Inflammatory macrophage (primary cell): ENCODE results near the gene SLC37A2.
A peak's percentile ranks its signal among the peaks of the same experiment; 100 is the strongest.
"Not testable (repeated sequence)": the region's sequence is repeated elsewhere in the genome, so short reads cannot be mapped to it uniquely, and the experiment has no call there.

Experiments used
- DNase-seq, 2 donors: peaks; one replicate each; pipeline ENCODE4 v3.0.0-alpha.2; 2020 to 2022

SLC37A2 gene

GRCh38 chr11:125084761-125085231, 21.7 kb downstream of the SLC37A2 start:
- DNase-seq, result no peak

DNA sequence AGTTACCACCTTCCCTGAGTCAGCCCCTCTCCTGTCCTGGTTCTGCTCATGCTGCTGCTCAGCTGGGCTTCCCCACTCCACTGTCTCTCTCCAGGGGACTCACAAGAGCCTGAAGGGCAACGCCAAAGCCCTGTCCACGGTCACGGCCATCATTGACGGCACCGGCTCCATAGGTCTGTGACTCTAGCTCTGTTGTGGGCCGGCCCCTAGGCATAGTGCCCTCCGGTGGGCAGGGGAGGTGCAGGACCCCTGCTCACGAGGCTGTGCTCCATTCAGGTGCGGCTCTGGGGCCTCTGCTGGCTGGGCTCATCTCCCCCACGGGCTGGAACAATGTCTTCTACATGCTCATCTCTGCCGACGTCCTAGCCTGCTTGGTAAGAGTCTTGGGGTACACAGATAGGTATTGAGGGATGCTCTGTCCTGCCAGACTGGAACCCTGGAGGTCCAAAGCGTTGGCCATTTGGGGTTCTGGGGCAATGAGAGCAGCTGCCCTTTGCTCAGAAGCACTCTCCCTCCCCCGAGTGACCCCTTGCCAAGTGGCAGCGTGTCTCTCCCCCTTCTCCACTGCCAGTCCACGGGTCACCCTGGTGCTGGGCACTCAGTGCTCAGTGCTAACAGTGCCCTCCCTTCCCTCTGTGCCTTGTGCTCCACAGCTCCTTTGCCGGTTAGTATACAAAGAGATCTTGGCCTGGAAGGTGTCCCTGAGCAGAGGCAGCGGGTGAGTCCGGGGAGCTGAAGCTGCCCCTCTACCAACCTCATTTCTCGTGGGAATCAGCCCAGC, 22.4 kb downstream of the SLC37A2 start:
- DNase-seq, result no peak

DNA sequence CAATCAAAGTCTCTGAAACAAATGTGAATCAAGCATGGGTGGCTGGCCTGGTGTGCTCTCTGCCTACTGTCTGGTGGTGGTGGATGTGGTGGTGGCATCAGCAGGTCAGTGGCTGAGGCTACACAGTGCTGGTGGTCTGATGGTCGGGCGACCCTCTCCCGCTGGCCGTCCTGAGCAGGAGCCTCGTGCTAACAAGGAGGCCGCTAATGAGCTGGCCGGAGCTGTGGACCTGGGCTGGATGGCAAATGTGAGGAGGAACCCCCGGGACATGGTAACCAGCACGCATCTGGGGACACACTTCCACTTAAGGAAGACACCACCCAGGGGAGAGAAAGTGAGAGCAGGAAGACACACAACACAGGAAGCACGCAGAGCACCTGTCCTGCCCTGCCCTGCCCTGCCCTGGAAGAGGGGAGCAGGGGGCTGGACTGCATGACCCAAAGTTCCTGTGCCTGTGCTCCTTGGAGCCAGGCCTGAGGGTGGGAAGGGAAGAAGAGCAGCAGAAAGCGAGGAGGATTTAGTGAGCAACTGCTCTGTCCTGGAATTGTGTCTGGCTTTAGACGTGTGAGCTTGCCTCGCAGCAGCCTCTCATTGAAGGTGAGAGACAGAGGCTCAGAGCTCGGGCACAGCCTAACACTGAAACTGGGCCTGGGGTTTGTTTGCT, 23.7 kb downstream of the SLC37A2 start:
- DNase-seq, result no peak

DNA sequence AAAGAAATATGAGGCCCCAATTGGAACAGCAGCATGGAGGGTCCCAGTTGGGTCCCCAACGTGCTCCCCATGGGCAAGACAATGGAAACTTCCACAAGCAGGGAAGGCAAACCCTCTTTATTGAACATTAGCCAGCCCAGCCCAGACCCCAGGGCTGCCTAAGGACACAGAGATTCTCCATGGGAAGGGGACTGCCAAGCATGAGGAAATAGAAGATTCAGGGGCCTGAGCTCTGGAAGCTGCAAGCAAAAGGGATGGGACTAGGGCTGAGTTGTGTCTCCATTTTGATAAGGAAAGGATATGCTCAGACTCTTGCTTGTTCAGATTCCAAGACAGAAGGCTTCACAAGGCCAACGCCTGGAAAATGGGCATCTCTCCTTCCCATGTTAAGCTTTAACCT, 25.0 kb downstream of the SLC37A2 start:
- no peak for DNase-seq

GRCh38 chr11:125088576-125089455, 25.7 kb downstream of the SLC37A2 start:
- DNase-seq, result no peak

GRCh38 chr11:125089481-125089880, 26.4 kb downstream of the SLC37A2 start:
- not testable (repeated sequence) for DNase-seq

GRCh38 chr11:125090151-125090550, 27.0 kb downstream of the SLC37A2 start:
- not testable (repeated sequence) for DNase-seq

GRCh38 chr11:125090816-125091215, 27.7 kb downstream of the SLC37A2 start:
- peak in 1 of 2 donors; percentile 27 for DNase-seq

DNA sequence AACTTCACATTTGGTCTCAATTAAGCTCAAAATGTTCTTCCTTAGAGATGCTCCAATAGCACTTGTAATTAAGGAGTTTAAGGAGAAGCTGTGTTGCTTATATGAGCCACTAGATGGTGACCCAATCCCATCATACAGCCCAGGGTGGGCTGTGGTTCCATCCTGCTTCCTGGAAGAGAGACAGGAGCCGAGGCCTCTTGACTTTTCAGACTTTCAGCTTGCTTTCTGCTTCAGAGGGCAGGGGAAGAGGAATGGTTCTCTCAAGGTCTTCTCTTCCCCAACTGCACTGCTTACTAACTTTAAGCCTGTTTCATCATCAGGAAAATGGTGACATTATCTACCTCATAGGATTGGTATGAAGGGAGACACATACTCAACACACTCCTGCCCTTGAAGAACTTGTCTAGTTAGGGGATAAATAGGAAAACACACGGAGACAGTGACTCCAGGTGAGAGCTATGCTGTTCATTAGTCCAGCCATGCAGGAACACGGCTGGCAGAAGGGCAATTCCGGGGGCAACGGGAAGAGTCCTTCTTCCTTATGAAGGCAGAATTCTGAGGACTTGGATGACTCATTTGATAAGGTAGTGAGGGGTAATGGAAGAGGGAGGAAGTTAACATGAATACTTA, 28.3 kb downstream of the SLC37A2 start:
- DNase-seq, result peak; percentile 22 to 33

- DNase-seq, result peak in 1 of 2 donors; percentile 24
Observed at GRCh38 chr11:125091877-125092664, 29.0 kb downstream of the SLC37A2 start.

GRCh38 chr11:125092669-125093068, 29.6 kb downstream of the SLC37A2 start:
- no peak for DNase-seq

GRCh38 chr11:125093502-125093901, 30.4 kb downstream of the SLC37A2 start:
- DNase-seq, result no peak

DNA sequence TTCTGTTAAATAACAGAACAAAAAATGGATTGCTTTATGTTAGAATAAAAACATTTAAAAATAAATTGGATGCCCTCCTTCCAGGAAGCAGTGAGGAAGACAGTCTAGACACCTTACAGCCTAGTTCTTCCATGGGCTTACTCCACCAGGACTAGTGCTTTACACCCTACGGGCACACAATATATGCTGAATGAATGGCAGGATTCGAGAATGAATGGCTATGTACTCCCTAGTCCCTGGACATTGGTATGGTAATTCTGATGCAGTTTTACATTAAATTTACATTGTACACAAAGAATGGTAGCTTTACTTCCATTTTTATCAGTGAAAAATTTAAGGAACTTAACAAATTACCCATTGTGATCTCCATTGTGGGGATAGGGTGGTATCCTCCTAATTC, 31.6 kb downstream of the SLC37A2 start:
- DNase-seq, result no peak

DNA sequence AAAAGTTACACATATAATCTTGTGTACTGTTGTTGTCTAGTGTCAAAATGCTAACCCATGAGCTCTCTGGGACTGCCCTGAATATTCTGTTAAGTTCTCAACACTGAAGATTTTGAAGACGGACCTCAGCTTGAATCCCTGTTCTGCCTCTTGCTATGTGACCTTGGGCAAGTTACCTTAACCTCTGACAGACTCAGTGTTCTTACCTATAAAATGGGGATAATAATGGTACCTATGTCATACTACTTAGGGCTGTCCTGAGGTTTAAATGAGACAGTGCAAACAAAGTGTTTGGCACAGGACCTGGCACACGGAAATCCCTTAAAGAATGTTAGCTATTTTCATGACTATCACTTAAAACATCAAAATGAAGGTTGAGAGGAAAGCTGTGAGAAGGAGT, 37.0 kb downstream of the SLC37A2 start:
- no peak for DNase-seq

DNA sequence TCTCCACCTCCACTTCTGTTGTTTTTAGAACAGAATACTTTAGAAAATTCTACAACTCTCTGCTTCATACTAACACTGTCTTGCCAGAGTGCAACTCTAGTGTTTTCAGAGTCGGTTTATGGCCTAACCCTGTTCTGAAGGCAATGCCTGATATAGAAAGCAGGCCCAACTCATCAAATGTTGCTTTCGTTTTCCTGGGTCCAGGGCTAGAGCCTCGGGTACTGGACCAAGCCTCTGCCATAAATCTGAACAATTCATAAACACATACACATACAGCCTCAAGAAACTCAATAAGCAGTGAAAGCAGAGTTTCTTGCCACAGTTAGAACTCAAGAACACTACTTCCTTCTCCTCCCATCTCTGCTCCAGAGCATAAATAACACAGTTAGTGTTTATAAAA, 38.5 kb downstream of the SLC37A2 start:
- DNase-seq, result no peak

DNA sequence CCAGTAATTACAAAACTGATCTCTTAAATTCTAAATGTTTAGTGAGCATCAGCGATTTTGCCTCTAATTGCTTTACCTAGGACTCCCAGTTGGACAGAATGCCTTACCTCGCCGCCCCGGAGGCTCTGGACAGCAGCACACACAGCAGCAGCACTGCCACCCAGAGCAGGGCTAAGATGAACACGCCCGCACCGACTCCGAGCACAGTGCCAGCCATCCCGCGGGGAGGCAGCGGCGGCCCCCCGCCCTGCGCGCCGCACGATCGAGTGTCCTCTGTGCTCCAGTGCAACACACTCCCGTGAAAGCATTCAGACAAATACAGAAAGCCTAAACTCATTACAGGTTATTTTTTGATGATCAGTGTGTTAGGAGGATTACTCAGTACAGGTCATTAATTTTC, 38.9 kb downstream of the SLC37A2 start:
- no peak for DNase-seq

GRCh38 chr11:125102510-125102909, 39.4 kb downstream of the SLC37A2 start:
- peak; percentile 78 to 89 for DNase-seq

- peak in 1 of 2 donors; percentile 19 for DNase-seq
Observed at GRCh38 chr11:125105926-125106325, 42.8 kb downstream of the SLC37A2 start.

GRCh38 chr11:125108469-125108868, 45.4 kb downstream of the SLC37A2 start:
- no peak for DNase-seq

DNA sequence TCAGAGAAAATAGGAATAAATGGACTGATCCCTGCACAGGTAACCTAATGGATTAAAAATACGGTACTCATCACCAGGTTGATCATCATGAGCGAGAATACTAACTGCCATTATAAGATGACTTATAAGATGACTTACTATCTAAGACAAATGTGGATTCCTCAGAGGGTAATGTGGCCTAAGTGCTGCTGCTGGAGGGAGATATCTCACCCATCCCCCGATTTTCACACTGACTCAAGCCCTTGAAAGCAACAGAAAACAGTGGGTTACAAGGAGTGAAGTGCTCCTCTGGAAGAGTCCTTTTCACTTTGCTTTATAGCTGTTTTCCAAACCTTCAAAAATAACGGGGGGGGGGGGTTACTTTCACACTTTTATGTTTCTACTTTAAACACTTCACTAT, 47.4 kb downstream of the SLC37A2 start:
- no peak for DNase-seq

DNA sequence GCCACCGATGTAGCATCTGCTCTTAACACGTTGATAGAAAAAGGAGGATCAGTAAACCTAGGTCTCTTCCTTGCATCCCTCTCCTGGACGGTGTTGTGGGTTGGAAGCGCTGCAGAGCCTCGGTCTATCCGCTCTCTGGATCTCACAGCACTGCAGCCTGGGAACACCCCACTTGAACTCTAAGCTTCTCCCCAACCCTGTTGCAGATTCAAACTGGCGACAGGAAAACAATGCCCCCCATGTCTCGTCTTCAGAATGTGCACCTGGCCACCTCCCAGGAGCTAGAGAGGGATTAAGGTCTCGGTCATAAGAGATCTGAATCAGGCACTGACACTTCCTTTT, 47.9 kb downstream of the SLC37A2 start:
- DNase-seq, result peak; percentile 6 to 8
